Cardiac muscle cell (in vitro differentiated cells and primary cell): Measurements from ENCODE around the gene PLA2G2F. TPM values are rescaled to one million over a fixed set of nuclear protein-coding genes. Genes with fewer than 3 reads are reported as not detected.

Experiments
- DNase-seq, 2 donors: peaks; one replicate each; pipeline versions ENCODE4 v3.0.0 to v3.0.0-alpha.2; 2010 to 2017; ENCODE audit warnings: low read depth in 1 of 2, low spot score in 1 of 2
- H3K27ac ChIP-seq: fragments of 200-600 bp; sonication (generic); 2 replicates; pipeline ENCODE4 v1.5.1; 2016
- H3K27me3 ChIP-seq: fragments of 200-600 bp; sonication (generic); 2 replicates; pipeline ENCODE4 v1.6.0; 2016; ENCODE audit warnings: control low read depth
- H3K36me3 ChIP-seq: fragments of 200-600 bp; sonication (generic); 2 replicates; pipeline ENCODE4 v1.5.1; 2016; ENCODE audit warnings: control low read depth
- H3K4me1 ChIP-seq: fragments of 200-600 bp; sonication (generic); 2 replicates; pipeline ENCODE4 v1.8.1; 2017; ENCODE audit warnings: low read depth, mild to moderate bottlenecking, mixed run types
- H3K4me3 ChIP-seq: fragments of 200-600 bp; sonication (generic); 2 replicates; pipeline ENCODE4 v1.5.1; 2016; ENCODE audit warnings: mild to moderate bottlenecking
- H3K9me3 ChIP-seq: fragments of 200-600 bp; sonication (generic); 2 replicates; pipeline ENCODE4 v1.5.1; 2017; ENCODE audit warnings: low read depth, mild to moderate bottlenecking, control low read depth
- polyA plus RNA-seq: library from polyadenylated mRNA; unstranded; fragments of >200 nt; fragmentation: Nextera tagmentation; extraction: Ambion mirVana; gene quantifications from 2 replicates; pipeline ENCODE4 v1.2.1, GENCODE V29; 2016
- total RNA-seq: library from RNA; depleted of rRNA; stranded (reverse); fragments of >200 nt; gene quantifications from 2 replicates; pipeline ENCODE4 v1.2.3, GENCODE V29; 2016
- TF ChIP-seq, protein P1 (sequence below): IDR thresholded peaks from 2 replicates; pipeline ENCODE4 v1.5.1; 2012; ENCODE audit warnings: low read depth, mild to moderate bottlenecking, low read length

PLA2G2F gene
- total and polyA plus RNA-seq, 2 experiments from 2014 or later, result not detected

DNA sequence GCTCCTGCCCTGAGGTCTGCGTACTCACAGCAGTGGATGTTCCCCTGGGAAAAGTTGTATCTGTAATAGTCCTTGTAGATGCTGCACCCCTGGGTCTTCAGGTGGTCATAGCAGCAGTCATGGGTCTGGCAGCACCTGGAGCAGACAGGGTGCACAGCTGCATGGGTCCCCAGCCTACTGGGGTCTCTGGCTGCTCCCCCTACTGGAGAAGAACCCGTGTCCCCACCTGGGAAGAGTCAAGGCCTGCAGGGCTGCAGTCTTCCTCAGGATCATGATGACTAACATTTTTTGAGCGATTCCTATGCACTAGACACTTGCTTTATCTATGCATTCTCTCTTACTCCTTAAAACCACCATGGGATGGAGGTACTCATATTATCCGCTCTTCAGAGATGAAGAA, 23.6 kb upstream of the PLA2G2F start:
- no peaks in the 10 kb centered on the region for H3K9me3 ChIP-seq
- H3K36me3 ChIP-seq, result no peaks in the 10 kb centered on the region
- no peak overlapping the region for H3K4me3 ChIP-seq
- H3K4me1 ChIP-seq, result no peaks in the 10 kb centered on the region
- DNase-seq, result no peak
- peaks cover 6% of the 10 kb centered on the region for H3K27me3 ChIP-seq
- H3K27ac ChIP-seq, result no peak overlapping the region
- TF ChIP-seq, protein P1, sequence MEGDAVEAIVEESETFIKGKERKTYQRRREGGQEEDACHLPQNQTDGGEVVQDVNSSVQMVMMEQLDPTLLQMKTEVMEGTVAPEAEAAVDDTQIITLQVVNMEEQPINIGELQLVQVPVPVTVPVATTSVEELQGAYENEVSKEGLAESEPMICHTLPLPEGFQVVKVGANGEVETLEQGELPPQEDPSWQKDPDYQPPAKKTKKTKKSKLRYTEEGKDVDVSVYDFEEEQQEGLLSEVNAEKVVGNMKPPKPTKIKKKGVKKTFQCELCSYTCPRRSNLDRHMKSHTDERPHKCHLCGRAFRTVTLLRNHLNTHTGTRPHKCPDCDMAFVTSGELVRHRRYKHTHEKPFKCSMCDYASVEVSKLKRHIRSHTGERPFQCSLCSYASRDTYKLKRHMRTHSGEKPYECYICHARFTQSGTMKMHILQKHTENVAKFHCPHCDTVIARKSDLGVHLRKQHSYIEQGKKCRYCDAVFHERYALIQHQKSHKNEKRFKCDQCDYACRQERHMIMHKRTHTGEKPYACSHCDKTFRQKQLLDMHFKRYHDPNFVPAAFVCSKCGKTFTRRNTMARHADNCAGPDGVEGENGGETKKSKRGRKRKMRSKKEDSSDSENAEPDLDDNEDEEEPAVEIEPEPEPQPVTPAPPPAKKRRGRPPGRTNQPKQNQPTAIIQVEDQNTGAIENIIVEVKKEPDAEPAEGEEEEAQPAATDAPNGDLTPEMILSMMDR, result no peak

DNA sequence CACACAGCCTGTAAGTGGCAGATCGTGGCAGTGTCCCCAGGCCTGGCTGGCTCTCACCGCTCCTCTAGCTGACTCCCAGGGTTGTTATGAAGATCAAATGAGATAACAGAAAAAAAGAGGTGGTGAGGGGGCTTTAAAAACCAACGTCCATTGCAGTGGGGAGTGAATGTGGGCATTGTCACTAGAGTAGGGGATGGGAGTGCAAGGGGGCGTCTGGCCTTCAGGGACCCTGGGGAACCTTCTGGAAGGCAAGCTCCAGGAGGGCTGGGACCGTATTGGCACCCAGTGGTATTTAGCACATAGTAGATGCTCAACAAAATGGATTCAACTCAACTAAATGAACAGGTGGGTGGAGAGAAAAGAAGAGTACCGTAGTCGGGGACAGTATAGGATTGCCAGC, 23.2 kb upstream of the PLA2G2F start:
- H3K27ac ChIP-seq, result no peak overlapping the region
- H3K4me1 ChIP-seq, result no peaks in the 10 kb centered on the region
- peaks cover 9% of the 10 kb centered on the region for H3K27me3 ChIP-seq
- no peaks in the 10 kb centered on the region for H3K36me3 ChIP-seq
- no peak overlapping the region for H3K4me3 ChIP-seq
- no peak for DNase-seq
- H3K9me3 ChIP-seq, result no peaks in the 10 kb centered on the region
- TF ChIP-seq, protein P1, result no peak

DNA sequence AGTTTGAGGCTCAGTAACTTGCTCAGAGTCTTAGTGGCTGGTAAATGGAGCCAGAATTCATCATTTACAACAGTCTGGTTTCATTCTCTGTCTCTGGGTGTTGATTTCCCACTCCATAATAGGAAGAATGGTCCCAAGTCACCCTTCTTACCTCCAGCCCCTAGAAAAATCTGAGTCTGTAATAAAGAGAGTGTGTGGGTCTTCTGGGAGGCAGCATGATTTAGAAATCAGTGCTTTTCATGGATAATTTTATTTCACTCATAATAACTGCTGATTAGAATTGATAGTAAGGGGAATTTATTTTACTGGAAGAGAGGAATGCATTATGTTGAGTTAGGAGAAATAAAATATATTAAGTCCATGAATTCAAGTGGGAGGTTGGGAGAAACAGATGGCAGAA, 21.9 kb upstream of the PLA2G2F start:
- H3K4me1 ChIP-seq, result no peaks in the 10 kb centered on the region
- no peak overlapping the region for H3K4me3 ChIP-seq
- DNase-seq, result no peak
- no peaks in the 10 kb centered on the region for H3K36me3 ChIP-seq
- H3K27ac ChIP-seq, result no peak overlapping the region
- TF ChIP-seq, protein P1, result no peak
- no peaks in the 10 kb centered on the region for H3K9me3 ChIP-seq
- peaks cover 17% of the 10 kb centered on the region for H3K27me3 ChIP-seq

DNA sequence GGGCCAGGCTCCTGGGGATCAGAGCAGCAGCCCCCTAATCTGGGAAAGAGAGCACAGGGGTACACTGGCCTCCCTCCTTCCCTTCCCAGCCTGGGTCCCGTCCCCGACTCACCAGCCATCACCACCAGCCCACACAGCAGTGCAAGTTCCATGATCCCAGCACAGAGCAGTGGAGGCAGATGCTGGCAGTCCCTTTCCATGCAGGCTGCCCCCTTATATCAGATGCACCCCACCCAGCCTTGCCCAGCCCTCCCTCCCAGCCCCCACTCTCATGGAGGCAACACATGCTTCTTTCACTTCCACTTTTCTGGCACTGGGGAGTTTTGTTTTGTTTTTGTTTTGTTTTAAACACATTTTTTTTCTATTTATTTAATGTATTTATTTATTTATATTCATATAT, 19.8 kb upstream of the PLA2G2F start, which contains the start of gene PLA2G2D:
Gene PLA2G2D (minus strand): TSS at position 190 of the 400 bp plus-strand sequence. CDS start 38 bp downstream, at position 152.
- H3K27ac ChIP-seq, result no peak within 1 kb of the TSS
- TF ChIP-seq, protein P1, result no peak
- no peaks in the 10 kb centered on the region for H3K4me1 ChIP-seq
- peaks cover 17% of the 10 kb centered on the region for H3K27me3 ChIP-seq
- no peaks in the 10 kb centered on the region for H3K36me3 ChIP-seq
- DNase-seq, result no peak
- H3K4me3 ChIP-seq, result no peak within 1 kb of the TSS
- H3K9me3 ChIP-seq, result no peaks in the 10 kb centered on the region

DNA sequence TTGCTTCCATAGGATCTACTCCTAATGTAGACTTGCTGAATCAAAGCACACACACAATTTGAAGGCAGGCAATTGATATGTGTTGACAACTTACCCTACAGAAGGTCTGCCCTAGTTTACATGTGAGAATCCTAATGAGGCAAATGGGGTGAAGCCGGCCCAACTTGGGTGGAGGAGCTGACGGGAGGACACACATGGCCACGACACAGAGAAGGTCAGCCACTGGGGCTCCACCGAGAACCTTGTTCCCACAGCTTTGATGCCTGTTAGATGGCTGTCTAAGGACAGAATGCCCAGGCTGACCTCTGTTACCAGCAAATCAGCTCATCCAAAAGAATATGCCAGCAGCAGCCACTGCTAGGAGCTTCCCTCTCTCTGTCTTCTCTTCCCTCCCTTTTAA, 18.3 kb upstream of the PLA2G2F start:
- Histone ChIP-seq H3K4me3 (no peak overlapping the region), H3K36me3 (no peaks in the 10 kb centered on the region), H3K4me1 (no peaks in the 10 kb centered on the region), H3K27ac (no peak overlapping the region), H3K9me3 (no peaks in the 10 kb centered on the region), H3K27me3 (peaks cover 17% of the 10 kb centered on the region)
- TF ChIP-seq, protein P1, result no peak
- no peak for DNase-seq
